Measurements from ENCODE around the gene TNFAIP2. TPM values are rescaled to one million over a fixed set of nuclear protein-coding genes. Genes with fewer than 3 reads are reported as not detected.

Gene TNFAIP2
- total RNA-seq, 2 donors from 2014 or later = 0.80 to 2.1 TPM

DNA sequence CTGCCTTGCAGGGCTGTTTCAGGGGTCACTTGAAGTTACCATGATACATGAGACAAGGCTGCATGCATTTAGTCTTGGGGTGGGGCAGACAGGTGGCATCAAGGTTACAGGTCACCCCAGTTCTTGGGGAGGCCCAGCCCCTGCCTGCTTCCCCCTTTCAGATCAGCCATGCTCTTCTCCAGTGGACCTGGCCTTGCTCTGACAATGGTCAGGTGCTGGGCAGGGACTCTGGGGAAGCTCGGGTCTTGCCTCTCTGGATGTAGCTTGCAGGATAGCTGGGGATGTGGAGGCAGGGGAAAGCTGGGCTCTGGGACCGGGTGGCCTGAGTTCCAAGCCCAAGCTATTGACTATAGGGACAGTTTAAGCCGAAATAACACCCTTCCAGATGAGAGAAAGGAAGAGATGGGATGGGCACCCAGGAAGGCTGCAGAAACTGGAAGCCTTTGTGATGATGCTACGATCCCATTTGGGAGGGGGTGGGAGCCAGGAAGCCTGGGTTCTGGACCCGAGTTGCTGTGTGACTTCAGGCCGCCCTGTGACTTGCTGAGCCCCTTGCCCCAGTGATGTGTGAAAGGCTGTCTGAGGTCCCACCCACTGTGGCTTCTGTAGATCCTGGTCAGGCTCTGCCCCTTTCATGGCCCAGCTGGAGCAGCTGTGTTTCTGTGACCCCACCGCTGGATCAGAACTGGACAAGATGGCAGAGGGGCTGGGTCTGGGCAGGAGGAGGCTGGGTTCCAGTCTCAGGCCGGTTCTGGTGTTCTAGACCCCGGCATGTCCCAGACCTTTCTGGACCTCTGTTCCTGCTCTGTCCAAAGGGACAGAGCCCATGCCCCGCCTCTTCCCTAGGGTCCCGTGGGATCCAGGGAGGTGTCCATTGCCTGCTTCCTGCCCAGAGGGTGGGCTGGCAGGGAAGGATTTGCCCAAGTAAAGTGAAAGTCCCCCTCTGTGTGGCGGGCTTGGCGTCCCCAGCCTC is 2.1 kb downstream of the TNFAIP2 start:
- no peak for DNase-seq (ENCODE audit: low spot score in 2 of 2)
- no peak overlapping the region for H3K27ac Mint-ChIP-seq
- ATAC-seq = no peak
- H3K9me3 Mint-ChIP-seq = no peaks in the 10 kb centered on the region
- no peaks in the 10 kb centered on the region for H3K36me3 Mint-ChIP-seq

DNA sequence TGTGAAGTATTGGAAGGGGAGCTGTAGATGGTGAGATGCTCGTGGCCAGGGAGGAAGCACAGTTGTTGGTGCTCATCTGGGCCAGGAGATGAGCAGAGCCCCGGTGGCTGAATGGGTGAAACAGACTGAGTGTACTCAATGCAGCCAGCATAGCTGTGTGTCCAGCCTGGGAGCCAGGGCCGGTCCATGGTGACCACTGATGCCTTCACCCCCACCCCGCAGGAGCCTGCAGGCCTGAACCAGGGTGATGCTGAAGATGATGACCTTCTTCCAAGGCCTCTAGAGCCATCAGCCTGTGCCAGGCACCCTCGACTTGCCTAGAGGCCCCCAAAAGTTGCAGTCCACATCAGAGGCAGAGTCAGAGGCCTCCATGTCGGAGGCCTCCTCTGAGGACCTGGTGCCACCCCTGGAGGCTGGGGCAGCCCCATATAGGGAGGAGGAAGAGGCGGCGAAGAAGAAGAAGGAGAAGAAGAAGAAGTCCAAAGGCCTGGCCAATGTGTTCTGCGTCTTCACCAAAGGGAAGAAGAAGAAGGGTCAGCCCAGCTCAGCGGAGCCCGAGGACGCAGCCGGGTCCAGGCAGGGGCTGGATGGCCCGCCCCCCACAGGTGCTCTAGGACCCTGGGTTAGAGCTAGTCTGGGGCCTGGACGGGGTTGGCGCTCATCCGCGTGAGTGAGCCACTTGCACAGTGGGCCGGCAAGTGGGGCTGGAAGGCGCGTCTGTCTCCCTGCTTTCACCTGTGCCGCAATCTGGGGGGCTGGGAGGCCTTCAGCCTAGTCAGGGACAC is 3.0 kb downstream of the TNFAIP2 start:
- Mint-ChIP-seq H3K9me3 (no peaks in the 10 kb centered on the region), H3K36me3 (no peaks in the 10 kb centered on the region), H3K27ac (no peak overlapping the region)
- ATAC-seq (no peak), DNase-seq (ENCODE audit: low spot score in 2 of 2) (no peak)

DNA sequence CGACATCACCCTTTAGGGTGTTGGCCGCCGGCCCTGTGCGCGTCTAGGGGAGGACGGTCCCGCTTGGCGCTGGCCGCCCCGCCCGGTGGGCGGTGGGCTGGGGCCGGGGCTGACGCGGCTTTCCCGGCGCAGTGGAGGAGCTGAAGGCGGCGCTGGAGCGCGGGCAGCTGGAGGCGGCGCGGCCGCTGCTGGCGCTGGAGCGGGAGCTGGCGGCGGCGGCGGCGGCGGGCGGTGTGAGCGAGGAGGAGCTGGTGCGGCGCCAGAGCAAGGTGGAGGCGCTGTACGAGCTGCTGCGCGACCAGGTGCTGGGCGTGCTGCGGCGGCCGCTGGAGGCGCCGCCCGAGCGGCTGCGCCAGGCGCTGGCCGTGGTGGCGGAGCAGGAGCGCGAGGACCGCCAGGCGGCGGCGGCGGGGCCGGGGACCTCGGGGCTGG is 3.6 kb downstream of the TNFAIP2 start:
- no peak for ATAC-seq
- no peak for DNase-seq (ENCODE audit: low spot score in 2 of 2)
- H3K9me3 Mint-ChIP-seq = no peaks in the 10 kb centered on the region
- H3K36me3 Mint-ChIP-seq = no peaks in the 10 kb centered on the region
- H3K27ac Mint-ChIP-seq = no peak overlapping the region

DNA sequence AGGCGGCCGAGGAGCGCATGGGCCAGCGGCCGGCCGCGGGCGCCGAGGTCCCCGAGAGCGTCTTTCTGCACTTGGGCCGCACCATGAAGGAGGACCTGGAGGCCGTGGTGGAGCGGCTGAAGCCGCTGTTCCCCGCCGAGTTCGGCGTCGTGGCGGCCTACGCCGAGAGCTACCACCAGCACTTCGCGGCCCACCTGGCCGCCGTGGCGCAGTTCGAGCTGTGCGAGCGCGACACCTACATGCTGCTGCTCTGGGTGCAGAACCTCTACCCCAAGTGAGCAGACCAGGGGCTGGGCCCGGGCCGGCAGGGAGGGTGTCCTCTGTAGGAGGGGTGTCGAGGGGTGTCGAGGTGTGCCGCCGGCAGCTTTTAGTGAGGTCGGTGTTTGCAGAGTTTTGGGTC is 4.1 kb downstream of the TNFAIP2 start:
- no peak for ATAC-seq
- H3K9me3 Mint-ChIP-seq = no peaks in the 10 kb centered on the region
- H3K27ac Mint-ChIP-seq = no peak overlapping the region
- no peak for DNase-seq (ENCODE audit: low spot score in 2 of 2)
- H3K36me3 Mint-ChIP-seq = no peaks in the 10 kb centered on the region

DNA sequence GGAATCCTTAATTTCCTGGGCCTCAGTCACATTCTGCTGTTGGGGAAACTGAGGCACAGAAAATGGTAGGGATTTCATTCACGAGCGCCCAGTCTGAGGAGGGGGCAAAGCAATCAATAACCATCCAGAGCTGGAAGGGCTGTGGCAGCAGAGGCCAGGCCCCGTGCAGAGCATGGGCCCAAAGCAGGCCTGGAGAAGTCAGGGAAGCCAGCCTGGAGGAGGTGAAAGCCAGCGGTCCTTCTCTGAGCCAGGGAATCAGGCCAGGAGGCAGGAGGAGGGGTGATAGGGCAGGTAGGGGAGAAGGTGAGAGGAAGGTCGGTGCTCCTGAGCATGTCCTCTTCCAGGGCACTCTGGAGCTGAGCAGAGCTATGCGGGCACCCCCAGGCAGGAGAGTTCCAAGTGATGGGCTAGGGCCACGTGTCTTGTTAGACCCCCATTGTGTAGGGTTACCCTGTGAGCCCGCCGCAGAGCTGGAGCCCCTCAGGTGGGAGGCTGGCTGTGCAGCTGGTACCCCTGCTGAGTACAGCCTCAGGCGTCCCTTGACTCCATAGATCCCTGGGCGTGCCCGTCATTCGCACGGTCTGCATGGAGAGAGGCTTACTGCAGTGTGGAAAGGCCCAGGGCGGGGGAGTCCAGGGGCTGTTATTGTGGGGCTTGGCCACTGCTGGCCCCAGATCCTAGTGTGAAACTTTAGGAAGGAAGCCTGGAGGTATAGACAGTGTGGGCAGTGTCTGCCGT is 4.8 kb downstream of the TNFAIP2 start:
- H3K36me3 Mint-ChIP-seq = no peaks in the 10 kb centered on the region
- DNase-seq (ENCODE audit: low spot score in 2 of 2) (no peak), ATAC-seq (no peak)
- H3K9me3 Mint-ChIP-seq = no peaks in the 10 kb centered on the region
- H3K27ac Mint-ChIP-seq = no peak overlapping the region

DNA sequence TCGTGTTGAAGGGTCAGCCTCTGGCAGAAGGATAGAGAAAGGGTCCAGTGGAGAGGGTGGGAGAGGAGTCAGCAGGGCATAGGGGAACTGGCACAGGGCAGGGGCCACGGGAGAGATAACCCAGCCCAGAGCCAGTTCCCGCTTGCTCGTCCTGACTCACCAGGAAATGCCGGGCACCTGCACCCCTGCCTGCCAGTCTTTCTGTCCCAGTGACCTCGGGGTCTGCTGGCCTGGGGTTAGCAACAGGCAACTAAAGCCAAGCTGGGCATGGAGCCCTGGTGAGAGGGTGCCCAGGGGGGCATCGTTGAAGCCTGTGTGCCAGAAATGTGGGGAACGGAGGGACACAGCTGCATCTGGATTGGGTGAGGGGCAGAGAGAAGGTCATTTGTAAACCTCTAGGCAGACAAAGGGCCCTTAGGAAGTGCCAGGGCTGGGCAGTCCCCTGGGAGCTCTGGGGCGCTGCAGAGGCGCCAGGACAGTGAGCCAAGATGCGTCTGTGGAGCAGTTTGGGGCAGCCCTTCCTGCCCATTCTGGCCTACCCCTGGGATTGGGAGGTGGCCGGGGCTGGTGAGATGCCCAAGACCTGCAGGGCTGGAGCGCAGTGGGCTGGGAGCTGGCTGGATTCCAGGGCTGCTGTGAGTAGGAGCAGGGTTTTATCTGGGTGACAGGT is 5.5 kb downstream of the TNFAIP2 start:
- H3K36me3 Mint-ChIP-seq = no peaks in the 10 kb centered on the region
- ATAC-seq (no peak), DNase-seq (ENCODE audit: low spot score in 2 of 2) (no peak)
- H3K9me3 Mint-ChIP-seq = no peaks in the 10 kb centered on the region
- H3K27ac Mint-ChIP-seq = no peak overlapping the region

DNA sequence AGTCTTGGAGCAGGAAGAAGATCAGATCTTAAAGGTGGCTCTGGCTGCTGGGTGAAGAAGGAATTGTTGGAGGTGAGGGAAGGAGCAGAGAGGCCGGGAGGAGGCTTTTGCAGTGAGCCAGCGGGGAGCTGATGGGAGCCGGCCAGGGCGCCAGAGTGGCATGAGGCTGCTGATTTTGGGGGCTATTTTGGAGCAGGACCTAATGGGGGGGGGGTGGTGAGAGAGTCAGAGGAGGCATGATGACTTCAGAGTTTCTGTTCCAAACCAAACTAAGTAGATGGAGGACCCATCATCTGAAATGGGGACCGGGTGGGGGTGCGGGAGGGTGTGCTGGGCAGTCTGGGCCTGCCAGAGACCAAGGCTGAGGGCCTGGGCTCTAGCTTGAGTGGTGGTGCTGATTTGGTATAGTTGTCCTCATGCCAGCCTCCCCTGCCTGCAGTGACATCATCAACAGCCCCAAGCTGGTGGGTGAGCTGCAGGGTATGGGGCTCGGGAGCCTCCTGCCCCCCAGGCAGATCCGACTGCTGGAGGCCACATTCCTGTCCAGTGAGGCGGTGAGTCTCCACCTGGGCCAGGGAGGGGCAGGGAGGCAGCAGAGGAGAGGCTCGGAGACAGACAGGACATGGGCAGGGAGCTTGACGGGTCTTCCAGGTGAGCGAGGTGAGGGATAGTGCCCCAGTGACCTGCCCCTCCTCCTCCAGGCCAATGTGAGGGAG is 6.2 kb downstream of the TNFAIP2 start:
- no peaks in the 10 kb centered on the region for H3K36me3 Mint-ChIP-seq
- DNase-seq (ENCODE audit: low spot score in 2 of 2) (no peak), ATAC-seq (no peak)
- no peak overlapping the region for H3K27ac Mint-ChIP-seq
- H3K9me3 Mint-ChIP-seq = no peaks in the 10 kb centered on the region

DNA sequence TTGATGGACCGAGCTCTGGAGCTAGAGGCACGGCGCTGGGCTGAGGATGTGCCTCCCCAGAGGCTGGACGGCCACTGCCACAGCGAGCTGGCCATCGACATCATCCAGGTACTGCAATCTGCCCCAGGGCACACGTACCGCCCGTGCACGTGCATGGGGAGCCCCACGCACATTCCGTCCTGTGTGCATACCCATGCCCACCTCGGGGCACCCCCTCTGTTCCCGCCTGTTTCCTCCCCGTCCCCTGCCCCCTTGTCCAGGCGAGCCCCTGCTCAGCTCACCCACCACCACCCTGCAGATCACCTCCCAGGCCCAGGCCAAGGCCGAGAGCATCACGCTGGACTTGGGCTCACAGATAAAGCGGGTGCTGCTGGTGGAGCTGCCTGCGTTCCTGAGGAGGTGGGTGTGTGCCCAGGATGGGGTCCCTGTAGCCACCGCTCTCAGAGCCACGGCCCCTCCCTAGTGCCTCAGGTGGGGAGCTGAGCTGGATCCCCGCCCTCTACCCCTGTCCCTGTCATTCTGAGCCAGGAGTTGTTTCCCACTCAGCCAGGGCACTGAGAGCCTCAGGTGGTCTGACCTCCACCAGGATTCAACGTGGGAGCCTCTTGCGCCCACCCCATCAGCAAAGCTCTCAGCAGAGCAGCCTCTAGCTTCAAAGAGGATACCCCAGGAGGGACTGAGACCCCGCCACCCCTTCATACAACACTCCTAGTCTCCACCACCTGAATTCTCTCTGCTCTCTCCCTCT is 6.9 kb downstream of the TNFAIP2 start:
- DNase-seq (ENCODE audit: low spot score in 2 of 2) (no peak), ATAC-seq (no peak)
- Mint-ChIP-seq H3K36me3 (no peaks in the 10 kb centered on the region), H3K9me3 (no peaks in the 10 kb centered on the region), H3K27ac (no peak overlapping the region)

DNA sequence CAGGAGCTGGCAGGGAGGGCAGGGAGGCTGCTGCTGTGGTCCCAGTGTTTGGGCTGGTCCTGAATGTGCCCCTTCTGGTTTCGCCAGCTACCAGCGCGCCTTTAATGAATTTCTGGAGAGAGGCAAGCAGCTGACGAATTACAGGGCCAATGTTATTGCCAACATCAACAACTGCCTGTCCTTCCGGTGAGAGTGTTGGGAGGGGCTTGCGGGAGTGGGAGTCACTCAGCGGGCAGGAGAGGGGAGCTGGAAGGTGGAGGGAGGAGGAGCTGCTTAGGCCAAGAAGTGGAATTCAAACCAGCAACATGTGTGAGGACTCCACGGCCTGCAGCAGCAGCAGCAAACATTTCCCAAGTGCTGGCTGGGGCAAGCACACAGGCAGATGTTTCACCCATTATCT is 7.7 kb downstream of the TNFAIP2 start:
- no peak for ATAC-seq
- H3K27ac Mint-ChIP-seq = no peak overlapping the region
- no peak for DNase-seq (ENCODE audit: low spot score in 2 of 2)
- no peaks in the 10 kb centered on the region for H3K36me3 Mint-ChIP-seq
- no peaks in the 10 kb centered on the region for H3K9me3 Mint-ChIP-seq

DNA sequence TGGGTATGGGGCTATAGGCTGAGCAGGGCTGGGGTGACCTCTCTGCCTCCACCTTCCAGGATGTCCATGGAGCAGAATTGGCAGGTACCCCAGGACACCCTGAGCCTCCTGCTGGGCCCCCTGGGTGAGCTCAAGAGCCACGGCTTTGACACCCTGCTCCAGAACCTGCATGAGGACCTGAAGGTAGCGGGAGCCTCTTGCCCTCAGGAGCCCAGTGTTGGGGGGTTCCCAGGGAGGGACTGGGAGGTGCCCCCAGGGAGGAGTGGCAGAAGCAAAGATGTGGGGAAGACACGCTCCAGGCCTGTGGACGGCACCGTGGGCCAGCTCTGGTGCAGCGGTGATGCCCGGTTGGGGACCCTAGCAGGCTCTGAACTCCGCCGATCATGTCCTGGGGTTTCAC is 8.3 kb downstream of the TNFAIP2 start:
- ATAC-seq (no peak), DNase-seq (ENCODE audit: low spot score in 2 of 2) (no peak)
- H3K27ac Mint-ChIP-seq = no peak overlapping the region
- no peaks in the 10 kb centered on the region for H3K9me3 Mint-ChIP-seq
- no peaks in the 10 kb centered on the region for H3K36me3 Mint-ChIP-seq

DNA sequence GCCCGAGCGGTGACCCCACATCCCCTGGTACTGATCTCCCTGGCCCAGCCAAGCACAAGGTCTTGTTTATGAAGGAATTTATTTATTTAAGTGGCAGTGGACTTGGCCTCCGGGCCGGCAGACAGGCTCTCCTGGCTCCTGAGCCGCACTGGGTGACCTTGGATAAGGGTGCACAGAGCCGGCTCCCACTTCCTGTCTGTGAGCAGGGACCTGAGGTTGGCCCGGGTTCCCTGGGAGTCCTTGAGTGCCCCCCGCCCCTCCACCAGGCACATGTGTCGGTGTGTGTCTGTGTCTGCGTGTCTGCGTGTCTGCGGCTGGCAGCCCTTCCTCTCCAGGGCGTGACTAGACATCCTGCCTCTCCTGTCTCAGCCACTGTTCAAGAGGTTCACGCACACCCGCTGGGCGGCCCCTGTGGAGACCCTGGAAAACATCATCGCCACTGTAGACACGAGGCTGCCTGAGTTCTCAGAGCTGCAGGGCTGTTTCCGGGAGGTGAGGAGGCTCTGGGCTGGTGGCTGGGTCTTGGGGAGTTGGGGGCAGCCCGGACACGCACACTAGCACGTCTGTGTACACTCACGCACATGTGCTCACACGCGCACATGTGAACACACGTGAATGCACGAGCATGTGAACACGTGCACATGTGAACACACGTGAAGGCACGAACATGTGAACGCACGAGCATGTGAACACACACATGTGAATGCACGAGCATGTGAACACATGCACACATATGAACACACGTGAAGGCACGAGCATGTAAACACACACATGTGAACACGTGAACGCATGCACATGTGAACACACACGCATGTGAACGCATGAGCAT is 9.3 kb downstream of the TNFAIP2 start:
- Mint-ChIP-seq H3K36me3 (no peaks in the 10 kb centered on the region), H3K27ac (no peak overlapping the region), H3K9me3 (no peaks in the 10 kb centered on the region)
- ATAC-seq (no peak), DNase-seq (ENCODE audit: low spot score in 2 of 2) (no peak)

DNA sequence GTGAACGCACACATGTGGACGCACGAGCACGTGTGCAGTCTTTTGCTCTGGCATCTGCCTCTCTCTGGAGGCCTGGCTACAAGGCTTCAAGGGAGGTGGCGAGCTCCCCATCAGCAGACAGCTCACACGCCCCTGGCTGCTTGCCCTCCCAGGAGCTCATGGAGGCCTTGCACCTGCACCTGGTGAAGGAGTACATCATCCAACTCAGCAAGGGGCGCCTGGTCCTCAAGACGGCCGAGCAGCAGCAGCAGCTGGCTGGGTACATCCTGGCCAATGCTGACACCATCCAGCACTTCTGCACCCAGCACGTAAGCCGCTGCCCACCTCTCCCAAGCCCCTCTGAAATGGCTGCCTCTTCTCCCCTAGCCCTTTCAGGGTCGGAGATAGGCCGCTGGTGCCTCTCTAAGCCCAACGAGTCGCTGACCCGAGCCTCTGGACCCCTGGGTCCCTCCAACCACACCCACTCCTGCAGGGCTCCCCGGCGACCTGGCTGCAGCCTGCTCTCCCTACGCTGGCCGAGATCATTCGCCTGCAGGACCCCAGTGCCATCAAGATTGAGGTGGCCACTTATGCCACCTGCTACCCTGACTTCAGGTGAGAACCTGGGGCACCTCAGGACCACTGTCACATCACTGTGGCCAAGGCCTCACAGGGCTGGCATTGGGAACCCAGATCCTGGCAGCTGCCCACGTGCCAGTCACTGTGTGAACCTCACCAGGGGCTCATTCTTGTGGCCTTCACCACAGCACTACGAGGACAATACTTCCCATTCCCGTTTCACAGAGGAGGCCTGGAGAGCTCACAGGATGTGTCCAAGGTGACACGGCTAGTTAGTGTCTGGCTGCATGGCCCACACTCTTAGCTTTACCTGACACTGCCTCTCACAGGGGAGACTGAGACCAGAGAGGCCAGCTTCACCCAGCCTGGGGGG is 10.2 kb downstream of the TNFAIP2 start:
- Mint-ChIP-seq H3K27ac (no peak overlapping the region), H3K9me3 (no peaks in the 10 kb centered on the region), H3K36me3 (no peaks in the 10 kb centered on the region)
- ATAC-seq (no peak), DNase-seq (ENCODE audit: low spot score in 2 of 2) (no peak)

DNA sequence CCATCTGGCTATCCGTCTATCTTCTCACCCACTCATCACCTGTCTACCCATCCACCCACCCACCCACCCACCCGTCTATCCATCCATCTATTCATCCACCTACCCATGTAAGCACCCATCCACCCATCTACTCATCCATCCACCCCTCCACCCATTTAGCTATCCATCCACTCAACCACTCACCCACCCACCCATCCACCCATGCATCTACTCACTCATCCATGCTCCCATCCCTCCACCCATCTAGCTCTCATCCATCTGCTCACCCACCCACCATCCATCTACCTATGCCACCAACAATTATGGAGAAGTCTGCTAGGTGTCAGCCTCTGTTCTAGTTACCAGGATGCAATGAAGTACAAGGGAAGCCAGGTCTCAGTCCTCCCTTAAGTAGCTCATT is 11.1 kb downstream of the TNFAIP2 start:
- H3K27ac Mint-ChIP-seq = no peak overlapping the region
- no peak for DNase-seq (ENCODE audit: low spot score in 2 of 2)
- no peaks in the 10 kb centered on the region for H3K36me3 Mint-ChIP-seq
- H3K9me3 Mint-ChIP-seq = no peaks in the 10 kb centered on the region
- no peak for ATAC-seq

DNA sequence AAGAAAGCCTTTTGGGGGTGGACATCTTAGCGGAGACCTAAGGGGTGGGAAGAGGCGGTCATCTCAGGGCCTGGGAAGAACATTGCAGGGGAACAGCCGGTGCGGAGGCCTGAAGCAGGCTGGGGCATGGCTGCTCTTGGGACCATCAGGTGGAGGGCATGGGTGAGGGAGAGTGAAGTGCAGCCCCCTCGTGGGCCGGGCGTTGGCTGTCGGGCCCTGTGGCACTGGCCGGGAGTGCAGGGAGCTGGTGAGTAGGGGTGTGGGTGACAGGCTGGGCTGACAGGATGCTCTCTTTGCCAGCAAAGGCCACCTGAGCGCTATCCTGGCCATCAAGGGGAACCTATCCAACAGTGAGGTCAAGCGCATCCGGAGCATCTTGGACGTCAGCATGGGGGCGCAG is 11.7 kb downstream of the TNFAIP2 start:
- no peaks in the 10 kb centered on the region for H3K36me3 Mint-ChIP-seq
- DNase-seq (ENCODE audit: low spot score in 2 of 2) (no peak), ATAC-seq (no peak)
- no peak overlapping the region for H3K27ac Mint-ChIP-seq
- no peaks in the 10 kb centered on the region for H3K9me3 Mint-ChIP-seq
